T-helper 17 cell (primary cell): ENCODE measurements around the gene CXorf66. TPM values are rescaled to one million over a fixed set of nuclear protein-coding genes. Genes with fewer than 3 reads are reported as not detected.
"Not testable (repeated sequence)": the region's sequence is repeated elsewhere in the genome, so short reads cannot be mapped to it uniquely, and the experiment has no call there.

Experiments used
- ATAC-seq: fragments of 150-1000 bp; cut with Tn5 transposase; 2 replicates; pipeline ENCODE4 v1.10.0; 2021; ENCODE audit warnings: mild to moderate bottlenecking, moderate library complexity
- DNase-seq, 3 donors: peaks; one replicate each; pipeline versions ENCODE4 v3.0.0 to v3.0.0-alpha.2; 2020 to 2021
- H3K9me3 ChIP-seq: one replicate; pipeline ENCODE4 v1.7.0; 2013; ENCODE audit warnings: low read length, mild to moderate bottlenecking; ENCODE audit not compliant: control insufficient read depth, poor library complexity, severe bottlenecking
- H3K27ac Mint-ChIP-seq: one replicate; pipeline ENCODE4 v1.8.0; 2022; ENCODE audit warnings: mild to moderate bottlenecking, moderate library complexity, mixed read lengths
- H3K27me3 Mint-ChIP-seq: one replicate; pipeline ENCODE4 v1.8.0; 2022; ENCODE audit warnings: mixed read lengths
- H3K36me3 Mint-ChIP-seq: one replicate; pipeline ENCODE4 v1.8.0; 2022; ENCODE audit warnings: low read depth, mixed read lengths
- H3K4me1 Mint-ChIP-seq: one replicate; pipeline ENCODE4 v1.8.0; 2022; ENCODE audit warnings: mild to moderate bottlenecking, mixed read lengths
- H3K4me3 Mint-ChIP-seq: one replicate; pipeline ENCODE4 v1.8.0; 2022; ENCODE audit warnings: mild to moderate bottlenecking, moderate library complexity, mixed read lengths
- total RNA-seq, 4 donors: library from RNA in 2 of 4; stranded (reverse) in 2 of 4; gene quantifications; one replicate each; pipeline ENCODE4 v1.2.3 and lab custom pipeline; 2022 to 2026

The CXorf66 gene
- total RNA-seq, 2 donors from 2014 or later: not detected

- no peak for DNase-seq
- ATAC-seq: no peak
- Mint-ChIP-seq H3K4me3 (no peak overlapping the region), H3K36me3 (peaks cover 2% of the 10 kb centered on the region), H3K27ac (no peak overlapping the region), H3K4me1 (peaks cover 4% of the 10 kb centered on the region), H3K27me3 (no peaks in the 10 kb centered on the region)
- no peaks in the 10 kb centered on the region for H3K9me3 ChIP-seq
These were observed 29.1 kb downstream of the CXorf66 start for GRCh38 chrX:139936259-139936658.

GRCh38 chrX:139933904-139934303 lies 31.4 kb downstream of the CXorf66 start:
- no peaks in the 10 kb centered on the region for H3K9me3 ChIP-seq
- Mint-ChIP-seq H3K4me1 (peaks cover 15% of the 10 kb centered on the region), H3K36me3 (peaks cover 2% of the 10 kb centered on the region), H3K27ac (peak overlapping the region; percentile 84), H3K27me3 (no peaks in the 10 kb centered on the region), H3K4me3 (peak overlapping the region; percentile 95)
- ATAC-seq: no peak
- DNase-seq: no peak

GRCh38 chrX:139932901-139933796 lies 32.2 kb downstream of the CXorf66 start, which contains the start of gene ATP11C:
ATP11C (minus strand) TSS chrX:139933053; CDS start chrX:139932042, 1,011 bp downstream.
- peaks cover 17% of the 10 kb centered on the region for H3K4me1 Mint-ChIP-seq
- ATAC-seq (peak; percentile 87), DNase-seq (peak; percentile 68 to 76 (median 71))
- peaks cover 2% of the 10 kb centered on the region for H3K36me3 Mint-ChIP-seq
- no peaks in the 10 kb centered on the region for H3K27me3 Mint-ChIP-seq
- H3K9me3 ChIP-seq: no peaks in the 10 kb centered on the region
- H3K4me3 Mint-ChIP-seq: peak within 1 kb of the TSS; percentile 95
- H3K27ac Mint-ChIP-seq: peak within 1 kb of the TSS; percentile 84

- Mint-ChIP-seq H3K27ac (peak overlapping the region; percentile 84), H3K4me3 (peak overlapping the region; percentile 95), H3K36me3 (peaks cover 2% of the 10 kb centered on the region), H3K27me3 (no peaks in the 10 kb centered on the region), H3K4me1 (peaks cover 17% of the 10 kb centered on the region)
- ATAC-seq (peak; percentile 39), DNase-seq (peak; percentile 16 to 47 (median 44))
- H3K9me3 ChIP-seq: no peaks in the 10 kb centered on the region
These were observed 33.0 kb downstream of the CXorf66 start for GRCh38 chrX:139932073-139932900.

- DNase-seq (no peak), ATAC-seq (no peak)
- H3K4me1 Mint-ChIP-seq: peaks cover 17% of the 10 kb centered on the region
- no peaks in the 10 kb centered on the region for H3K27me3 Mint-ChIP-seq
- peaks cover 2% of the 10 kb centered on the region for H3K36me3 Mint-ChIP-seq
- peak overlapping the region; percentile 67 for H3K27ac Mint-ChIP-seq
- no peaks in the 10 kb centered on the region for H3K9me3 ChIP-seq
- H3K4me3 Mint-ChIP-seq: peak overlapping the region; percentile 95
These were observed 33.7 kb downstream of the CXorf66 start for GRCh38 chrX:139931646-139932072.

- no peaks in the 10 kb centered on the region for H3K9me3 ChIP-seq
- peak overlapping the region; percentile 67 for H3K27ac Mint-ChIP-seq
- DNase-seq: no peak
- H3K4me1 Mint-ChIP-seq: peaks cover 17% of the 10 kb centered on the region
- peak overlapping the region; percentile 95 for H3K4me3 Mint-ChIP-seq
- H3K27me3 Mint-ChIP-seq: no peaks in the 10 kb centered on the region
- ATAC-seq: no peak
- H3K36me3 Mint-ChIP-seq: peaks cover 2% of the 10 kb centered on the region
These were observed 34.2 kb downstream of the CXorf66 start for GRCh38 chrX:139930916-139931645.

- Mint-ChIP-seq H3K27ac (peak overlapping the region; percentile 67), H3K36me3 (peaks cover 2% of the 10 kb centered on the region), H3K4me1 (peaks cover 21% of the 10 kb centered on the region), H3K4me3 (peak overlapping the region; percentile 95), H3K27me3 (no peaks in the 10 kb centered on the region)
- ATAC-seq (no peak), DNase-seq (no peak)
- H3K9me3 ChIP-seq: no peaks in the 10 kb centered on the region
These were observed 34.9 kb downstream of the CXorf66 start for GRCh38 chrX:139930401-139930800.

GRCh38 chrX:139929876-139930275 lies 35.4 kb downstream of the CXorf66 start:
- no peaks in the 10 kb centered on the region for H3K9me3 ChIP-seq
- Mint-ChIP-seq H3K4me1 (peaks cover 22% of the 10 kb centered on the region), H3K4me3 (peak overlapping the region; percentile 31), H3K27me3 (no peaks in the 10 kb centered on the region), H3K36me3 (peaks cover 2% of the 10 kb centered on the region), H3K27ac (no peak overlapping the region)
- ATAC-seq (no peak), DNase-seq (no peak)

- ATAC-seq (no peak), DNase-seq (no peak)
- no peaks in the 10 kb centered on the region for H3K27me3 Mint-ChIP-seq
- H3K4me3 Mint-ChIP-seq: no peak overlapping the region
- H3K27ac Mint-ChIP-seq: no peak overlapping the region
- peaks cover 7% of the 10 kb centered on the region for H3K36me3 Mint-ChIP-seq
- H3K4me1 Mint-ChIP-seq: peaks cover 20% of the 10 kb centered on the region
- H3K9me3 ChIP-seq: no peaks in the 10 kb centered on the region
These were observed 40.6 kb downstream of the CXorf66 start for GRCh38 chrX:139924696-139925095.

GRCh38 chrX:139924069-139924695 lies 41.1 kb downstream of the CXorf66 start:
- no peak for DNase-seq
- Mint-ChIP-seq H3K27ac (no peak overlapping the region), H3K4me1 (peaks cover 16% of the 10 kb centered on the region), H3K4me3 (no peak overlapping the region), H3K27me3 (no peaks in the 10 kb centered on the region), H3K36me3 (peaks cover 7% of the 10 kb centered on the region)
- H3K9me3 ChIP-seq: no peaks in the 10 kb centered on the region
- ATAC-seq: no peak

- peaks cover 12% of the 10 kb centered on the region for H3K4me1 Mint-ChIP-seq
- H3K9me3 ChIP-seq, DNase-seq, H3K36me3 Mint-ChIP-seq, H3K4me3 Mint-ChIP-seq, H3K27me3 Mint-ChIP-seq, ATAC-seq, H3K27ac Mint-ChIP-seq: not testable (repeated sequence)
These were observed 44.2 kb downstream of the CXorf66 start for GRCh38 chrX:139921142-139921541.

- DNase-seq: no peak
- no peak for ATAC-seq
- Mint-ChIP-seq H3K36me3 (peaks cover 7% of the 10 kb centered on the region), H3K4me3 (no peak overlapping the region), H3K27ac (no peak overlapping the region), H3K27me3 (no peaks in the 10 kb centered on the region), H3K4me1 (peaks cover 8% of the 10 kb centered on the region)
- no peaks in the 10 kb centered on the region for H3K9me3 ChIP-seq
These were observed 45.0 kb downstream of the CXorf66 start for GRCh38 chrX:139920316-139920715.
